H9 (cell line): ENCODE measurements around the gene CCT4. TPM values are rescaled to one million over a fixed set of nuclear protein-coding genes. Genes with fewer than 3 reads are reported as not detected.

Source experiments
- DNase-seq: peaks from one replicate; pipeline ENCODE4 v3.0.0-alpha.2; 2017
- H2AFZ ChIP-seq: one replicate; pipeline ENCODE4 v1.6.1; 2013; ENCODE audit warnings: mild to moderate bottlenecking, low read length, control low read depth, moderate library complexity
- H2AK5ac ChIP-seq: 2 replicates; pipeline ENCODE4 v1.6.1; 2013; ENCODE audit warnings: low read length, control low read depth, mixed read lengths; ENCODE audit not compliant: insufficient read length
- H2BK120ac ChIP-seq: one replicate; pipeline ENCODE4 v1.6.1; 2013; ENCODE audit warnings: low read depth, mild to moderate bottlenecking, low read length, control low read depth, inconsistent platforms; ENCODE audit not compliant: poor library complexity, severe bottlenecking
- H2BK12ac ChIP-seq: 2 replicates; pipeline ENCODE4 v1.6.1; 2013; ENCODE audit warnings: low read length, control low read depth, mixed read lengths, low read depth; ENCODE audit not compliant: insufficient read length
- H2BK15ac ChIP-seq: 2 replicates; pipeline ENCODE4 v1.6.1; 2013; ENCODE audit warnings: low read depth, low read length, control low read depth
- H2BK20ac ChIP-seq: one replicate; pipeline ENCODE4 v1.6.1; 2013; ENCODE audit warnings: low read depth, mild to moderate bottlenecking, low read length, control low read depth, inconsistent platforms; ENCODE audit not compliant: poor library complexity, severe bottlenecking
- H2BK5ac ChIP-seq: 2 replicates; pipeline ENCODE4 v1.6.1; 2013; ENCODE audit warnings: low read length, control low read depth, mixed read lengths; ENCODE audit not compliant: insufficient read length
- H3K14ac ChIP-seq: 2 replicates; pipeline ENCODE4 v1.6.1; 2013; ENCODE audit warnings: low read length, control low read depth; ENCODE audit not compliant: insufficient read depth
- H3K18ac ChIP-seq: 2 replicates; pipeline ENCODE4 v1.6.1; 2013; ENCODE audit warnings: low read depth, mild to moderate bottlenecking, mixed read lengths, low read length, control low read depth; ENCODE audit not compliant: insufficient read length
- H3K23ac ChIP-seq: 2 replicates; pipeline ENCODE4 v1.6.1; 2013; ENCODE audit warnings: low read length, control low read depth, mixed read lengths, low read depth; ENCODE audit not compliant: insufficient read length
- H3K23me2 ChIP-seq: 2 replicates; pipeline ENCODE4 v1.6.1; 2013; ENCODE audit warnings: low read depth, mild to moderate bottlenecking, mixed read lengths, low read length, control low read depth; ENCODE audit not compliant: insufficient read length, poor library complexity, severe bottlenecking
- H3K27ac ChIP-seq: 2 replicates; pipeline ENCODE4 v1.5.1; 2013; ENCODE audit warnings: low read length, control low read depth, mixed read lengths, low read depth; ENCODE audit not compliant: insufficient read length
- H3K27me3 ChIP-seq: 2 replicates; pipeline ENCODE4 v1.6.1; 2013; ENCODE audit warnings: low read length, control low read depth, inconsistent platforms; ENCODE audit not compliant: insufficient read depth
- H3K4ac ChIP-seq: 2 replicates; pipeline ENCODE4 v1.6.1; 2013; ENCODE audit warnings: low read depth, mild to moderate bottlenecking, control low read depth, inconsistent platforms, low read length, moderate library complexity
- H3K4me1 ChIP-seq: 2 replicates; pipeline ENCODE4 v1.6.1; 2013; ENCODE audit warnings: low read length, control low read depth, inconsistent platforms; ENCODE audit not compliant: insufficient read depth
- H3K4me2 ChIP-seq: 2 replicates; pipeline ENCODE4 v1.6.1; 2013; ENCODE audit warnings: low read length, control low read depth, mixed read lengths; ENCODE audit not compliant: insufficient read length, insufficient read depth
- H3K56ac ChIP-seq: 2 replicates; pipeline ENCODE4 v1.6.1; 2013; ENCODE audit warnings: low read depth, mild to moderate bottlenecking, mixed read lengths, low read length, control low read depth; ENCODE audit not compliant: insufficient read length
- H3K79me1 ChIP-seq: 2 replicates; pipeline ENCODE4 v1.6.1; 2013; ENCODE audit warnings: low read depth, mild to moderate bottlenecking, moderate library complexity, low read length, control low read depth, inconsistent platforms; ENCODE audit not compliant: insufficient read depth, poor library complexity, severe bottlenecking
- H3K79me2 ChIP-seq: 2 replicates; pipeline ENCODE4 v1.6.1; 2013; ENCODE audit warnings: low read length, control low read depth, inconsistent platforms; ENCODE audit not compliant: insufficient read depth
- H3K9ac ChIP-seq: 2 replicates; pipeline ENCODE4 v1.6.1; 2013; ENCODE audit warnings: low read length, control low read depth, mixed read lengths; ENCODE audit not compliant: insufficient read length; ENCODE audit errors: extremely low read depth
- H3K9me3 ChIP-seq: one replicate; pipeline ENCODE4 v1.6.1; 2013; ENCODE audit warnings: low read depth, low read length, inconsistent platforms; ENCODE audit not compliant: control insufficient read depth
- H3T11ph ChIP-seq: one replicate; pipeline ENCODE4 v1.6.1; 2013; ENCODE audit warnings: mild to moderate bottlenecking, low read length, control low read depth, inconsistent platforms
- H4K20me1 ChIP-seq: one replicate; pipeline ENCODE4 v1.6.1; 2013; ENCODE audit not compliant: control insufficient read depth, insufficient read length, insufficient read depth
- H4K5ac ChIP-seq: 2 replicates; pipeline ENCODE4 v1.6.1; 2013; ENCODE audit warnings: low read depth, mild to moderate bottlenecking, mixed read lengths, low read length, control low read depth; ENCODE audit not compliant: insufficient read length
- H4K8ac ChIP-seq: replicated peaks from 2 replicates; pipeline ENCODE4 v1.6.1; 2013; ENCODE audit warnings: low read length, control low read depth, mixed read lengths, low read depth; ENCODE audit not compliant: insufficient read length
- H4K91ac ChIP-seq: 2 replicates; pipeline ENCODE4 v1.6.1; 2013; ENCODE audit warnings: low read depth, mild to moderate bottlenecking, moderate library complexity, mixed read lengths, low read length, control low read depth; ENCODE audit not compliant: insufficient read length
- H3K27ac Mint-ChIP-seq, 3 experiments: 2 replicates in 2 of 3; 3 replicates in 1 of 3; pipeline ENCODE4 v1.8.0; 2020 to 2021; ENCODE audit warnings: mixed read lengths in 3 of 3, mild to moderate bottlenecking in 1 of 3, moderate library complexity in 1 of 3
- H3K27me3 Mint-ChIP-seq: 2 replicates; pipeline ENCODE4 v1.8.0; 2021; ENCODE audit warnings: low read depth, mild to moderate bottlenecking, moderate library complexity, mixed read lengths
- H3K36me3 Mint-ChIP-seq, 3 experiments: 2 replicates in 2 of 3; 3 replicates in 1 of 3; pipeline ENCODE4 v1.8.0; 2020 to 2021; ENCODE audit warnings: low read depth in 3 of 3, mixed read lengths in 3 of 3; ENCODE audit not compliant: insufficient read depth in 1 of 3
- H3K4me1 Mint-ChIP-seq, 2 experiments: 2 replicates each; pipeline ENCODE4 v1.8.0; 2020; ENCODE audit warnings: mixed read lengths in 2 of 2
- H3K4me3 Mint-ChIP-seq, 2 experiments: 2 replicates in 1 of 2; 3 replicates in 1 of 2; pipeline ENCODE4 v1.8.0; 2020 to 2021; ENCODE audit warnings: mild to moderate bottlenecking in 2 of 2, mixed read lengths in 2 of 2, moderate library complexity in 1 of 2
- H3K9me3 Mint-ChIP-seq, 2 experiments: 2 replicates in 1 of 2; 3 replicates in 1 of 2; pipeline ENCODE4 v1.8.0; 2020; ENCODE audit warnings: mild to moderate bottlenecking in 2 of 2, mixed read lengths in 2 of 2, moderate library complexity in 1 of 2
- WGBS: extraction: QIAGEN DNeasy Blood & Tissue Kit; methylation state at CpG from one replicate; pipeline ENCODE4 v1.1.7; 2013; ENCODE audit warnings: missing lambda C conversion rate, low lambda C conversion rate, mixed read lengths; ENCODE audit not compliant: insufficient read length; ENCODE audit errors: extremely low coverage; 5-methylcytosine and 5-hydroxymethylcytosine counted together
- total RNA-seq: library from RNA; stranded (reverse); gene quantifications from 2 replicates; pipeline ENCODE4 v1.2.1, GENCODE V29; 2021
- TF ChIP-seq, protein P1 (sequence below): fragments of 200-600 bp; sonication (generic); conservative IDR thresholded peaks from 3 replicates; pipeline ENCODE4 v1.8.0; 2021; ENCODE audit warnings: antibody characterized with exemption, mild to moderate bottlenecking

CCT4 gene
- total RNA-seq, 1 experiment from 2014 or later, result 360 TPM

DNA sequence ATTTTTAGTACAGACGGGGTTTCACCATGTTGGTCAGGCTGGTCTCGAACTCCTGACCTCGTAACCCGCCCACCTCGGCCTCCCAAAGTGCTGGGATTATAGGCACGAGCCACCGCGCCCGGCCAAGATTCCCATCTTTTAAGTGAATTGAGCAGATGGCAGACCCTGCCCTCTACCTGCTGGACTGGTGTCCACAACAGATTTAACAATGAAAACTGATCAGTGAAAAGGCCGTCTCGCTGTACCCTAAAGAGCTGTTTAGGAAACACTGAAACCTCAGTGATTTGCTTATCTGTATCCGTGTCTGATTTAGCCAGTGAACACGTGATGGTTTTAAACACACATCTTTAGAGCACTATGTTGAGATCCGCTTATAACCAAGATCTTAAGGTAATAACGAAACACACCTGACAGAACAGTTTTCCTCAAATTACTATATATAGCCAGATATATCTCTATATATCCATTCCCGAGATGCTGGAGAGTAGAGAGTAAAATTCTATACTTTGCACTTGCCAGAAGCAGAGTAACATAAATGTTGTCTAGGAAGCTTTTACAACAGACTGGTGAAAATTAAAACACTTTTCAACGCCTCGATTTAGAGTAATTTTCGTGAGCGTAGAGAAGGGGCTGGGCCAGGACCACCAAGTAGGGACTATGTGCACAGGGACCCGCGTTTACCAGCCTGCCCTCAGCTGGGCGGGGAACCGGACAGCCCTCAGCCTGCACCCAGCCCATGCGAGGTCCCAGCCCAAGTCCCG is 35.2 kb downstream of the CCT4 start:
- peak; percentile 83 for DNase-seq
- TF ChIP-seq, protein P1, sequence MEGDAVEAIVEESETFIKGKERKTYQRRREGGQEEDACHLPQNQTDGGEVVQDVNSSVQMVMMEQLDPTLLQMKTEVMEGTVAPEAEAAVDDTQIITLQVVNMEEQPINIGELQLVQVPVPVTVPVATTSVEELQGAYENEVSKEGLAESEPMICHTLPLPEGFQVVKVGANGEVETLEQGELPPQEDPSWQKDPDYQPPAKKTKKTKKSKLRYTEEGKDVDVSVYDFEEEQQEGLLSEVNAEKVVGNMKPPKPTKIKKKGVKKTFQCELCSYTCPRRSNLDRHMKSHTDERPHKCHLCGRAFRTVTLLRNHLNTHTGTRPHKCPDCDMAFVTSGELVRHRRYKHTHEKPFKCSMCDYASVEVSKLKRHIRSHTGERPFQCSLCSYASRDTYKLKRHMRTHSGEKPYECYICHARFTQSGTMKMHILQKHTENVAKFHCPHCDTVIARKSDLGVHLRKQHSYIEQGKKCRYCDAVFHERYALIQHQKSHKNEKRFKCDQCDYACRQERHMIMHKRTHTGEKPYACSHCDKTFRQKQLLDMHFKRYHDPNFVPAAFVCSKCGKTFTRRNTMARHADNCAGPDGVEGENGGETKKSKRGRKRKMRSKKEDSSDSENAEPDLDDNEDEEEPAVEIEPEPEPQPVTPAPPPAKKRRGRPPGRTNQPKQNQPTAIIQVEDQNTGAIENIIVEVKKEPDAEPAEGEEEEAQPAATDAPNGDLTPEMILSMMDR, result no peak
- H3K27ac Mint-ChIP-seq, result peak overlapping the region; percentile 90 to 96 (median 93); a peak in 6 of 7 replicates

More for the DNA sequence above, 35.2 kb downstream of the CCT4 start:
- Histone ChIP-seq H3K23ac (no peak overlapping the region), H3K56ac (no peak overlapping the region), H2AK5ac (no peak overlapping the region), H2BK5ac (no peak overlapping the region), H3K18ac (peak overlapping the region; percentile 69), H3K27ac (no peak overlapping the region), H4K5ac (no peak overlapping the region), H4K91ac (no peak overlapping the region), H3K14ac (peak overlapping the region; percentile 90), H2BK15ac (no peak overlapping the region), H3T11ph (no peak overlapping the region), H3K79me2 (no peaks in the 10 kb centered on the region), H3K4ac (no peak overlapping the region), H2BK12ac (no peak overlapping the region), H3K23me2 (peaks cover 4% of the 10 kb centered on the region), H4K20me1 (no peaks in the 10 kb centered on the region), H3K9ac (peak overlapping the region; percentile 80), H3K27me3 (no peaks in the 10 kb centered on the region), H3K4me1 (no peaks in the 10 kb centered on the region), H2BK20ac (no peak overlapping the region), H2BK120ac (no peak overlapping the region), H3K79me1 (no peaks in the 10 kb centered on the region), H3K4me2 (peak overlapping the region; percentile 78), H2AFZ (no peak overlapping the region), H3K9me3 (no peaks in the 10 kb centered on the region), H4K8ac (no peak overlapping the region)
- Mint-ChIP-seq H3K4me1 (peaks cover 10 to 15% of the 10 kb centered on the region in 2 experiments), H3K9me3 (no peaks in the 10 kb centered on the region), H3K27me3 (no peaks in the 10 kb centered on the region), H3K36me3 (peaks cover 0 to 2% (median 0%) of the 10 kb centered on the region in 3 experiments; a peak in 2 of 7 replicates), H3K4me3 (peak overlapping the region; percentile 92 to 96)
- no CpG with 5 or more reads among the region's 26 CpGs for WGBS
